ENCODE measurements around the gene LAPTM5. TPM values are rescaled to one million over a fixed set of nuclear protein-coding genes. Genes with fewer than 3 reads are reported as not detected.

The LAPTM5 gene
- total and polyA plus RNA-seq, 3 experiments from 2014 or later = 204 to 589 (median 206) TPM

DNA sequence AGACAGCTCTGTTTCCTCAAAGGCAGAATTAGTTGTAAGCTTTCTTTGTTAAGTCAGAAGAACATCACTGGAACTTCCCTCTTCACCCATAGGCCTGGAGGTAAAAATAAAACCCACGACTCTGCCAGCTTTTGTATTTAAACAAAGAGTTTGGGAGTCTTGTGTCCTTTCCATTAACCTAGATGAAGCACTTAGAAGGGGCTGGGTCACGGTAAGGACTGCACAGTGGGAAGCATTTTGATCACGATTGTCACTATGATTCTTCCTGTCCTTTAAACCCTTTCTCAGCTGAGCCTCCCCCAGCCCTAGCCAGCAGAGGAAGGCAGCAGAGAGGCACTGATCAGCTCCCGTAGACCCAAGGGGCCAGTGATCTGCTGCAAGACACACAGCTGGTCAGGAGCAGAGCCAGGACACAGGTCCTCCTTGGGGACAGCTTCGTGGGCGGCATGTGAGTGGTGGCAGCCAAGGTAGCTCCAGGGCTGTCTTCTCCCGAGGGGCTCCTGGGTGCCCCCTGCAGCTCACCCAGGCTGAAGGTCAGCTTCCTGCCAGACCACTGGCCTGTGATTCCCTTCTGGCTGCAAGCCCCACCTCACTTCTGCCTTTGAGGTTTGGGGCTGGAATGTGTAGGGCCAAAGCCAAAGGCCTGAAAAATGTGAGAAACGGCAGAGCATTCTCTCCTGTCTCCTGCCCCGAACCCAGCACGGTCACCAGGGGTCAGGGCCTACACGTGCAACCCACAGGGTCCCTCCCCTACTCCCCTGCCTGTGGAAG, 4.0 kb upstream of the LAPTM5 start:
- Histone ChIP-seq H3K27ac (ENCODE audit: low read depth, low read length) (peak overlapping the region; percentile 96), H3K27me3 (ENCODE audit: insufficient read depth, low read length, poor library complexity, severe bottlenecking) (no peaks in the 10 kb centered on the region), H3K36me3 (ENCODE audit: insufficient read depth, low read length) (no peaks in the 10 kb centered on the region), H3K4me1 (ENCODE audit: insufficient read depth, low read length) (peaks cover 69% of the 10 kb centered on the region), H3K4me3 (ENCODE audit: low read length) (peak overlapping the region; percentile 61), H3K9me3 (ENCODE audit: low read length) (no peaks in the 10 kb centered on the region)
- POLR2A ChIA-PET = interaction anchor here (1.8 to 11.0 kb wide), 3 partner anchors 16 to 42 kb away, joined by 4 to 189 read pairs (median 13); no protein-coding TSS in a partner anchor
- Mint-ChIP-seq H3K9me3 (no peaks in the 10 kb centered on the region), H3K27ac (peak overlapping the region; percentile 84 to 100 (median 100)), H3K27me3 (peaks cover 0 to under 1% of the 10 kb centered on the region in 2 donors), H3K36me3 (peaks cover 0 to 10% (median 0%) of the 10 kb centered on the region in 3 donors), H3K4me1 (peaks cover 64 to 76% (median 69%) of the 10 kb centered on the region in 3 donors), H3K4me3 (peak overlapping the region in 6 of 7 donors; percentile 84 to 100 (median 99))
- DNase-seq = no peak
- CTCF ChIA-PET = interaction anchor here (1.0 to 8.9 kb wide), 9 partner anchors 11 to 42 kb away, joined by 3 to 67 read pairs (median 9); no protein-coding TSS in a partner anchor

DNA sequence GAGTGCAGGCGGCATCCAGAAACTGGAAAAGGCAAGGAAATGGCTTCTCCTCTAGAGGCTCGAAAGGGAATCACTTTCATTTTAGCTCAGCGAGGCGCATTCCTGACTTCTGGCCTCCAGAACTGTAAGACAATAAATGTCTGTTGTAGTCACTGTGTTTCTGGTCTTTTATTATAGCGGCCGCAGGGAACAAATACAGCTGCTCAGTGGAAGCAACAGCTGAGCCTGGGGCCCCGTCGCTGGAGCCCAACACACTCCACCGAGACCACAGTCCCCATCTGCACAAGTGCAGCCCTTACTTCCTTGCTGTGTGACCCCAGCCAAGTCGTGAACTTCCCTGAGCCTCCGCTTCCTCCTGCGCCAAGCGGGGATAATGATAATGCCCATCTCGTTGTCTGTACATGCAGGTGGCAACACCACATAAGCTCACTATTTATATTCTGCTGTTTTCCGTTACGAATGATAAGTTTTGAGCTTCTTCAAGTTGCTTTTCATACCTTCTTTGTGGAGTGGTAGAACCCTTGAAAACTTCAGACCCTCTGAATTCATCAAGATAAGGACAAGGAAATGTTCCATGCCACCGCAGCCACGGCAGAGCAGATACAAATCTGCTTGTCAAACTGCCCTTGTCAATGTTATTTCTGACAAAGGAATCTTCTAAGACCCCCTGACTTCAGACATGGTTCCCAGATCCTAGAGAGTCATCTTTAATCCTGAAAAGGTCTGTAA, 3.2 kb upstream of the LAPTM5 start:
- DNase-seq = peak in 1 of 5 donors; percentile 31
- Histone ChIP-seq H3K27me3 (ENCODE audit: insufficient read depth, low read length, poor library complexity, severe bottlenecking) (no peaks in the 10 kb centered on the region), H3K4me3 (ENCODE audit: low read length) (peak overlapping the region; percentile 61), H3K27ac (ENCODE audit: low read depth, low read length) (peak overlapping the region; percentile 96), H3K9me3 (ENCODE audit: low read length) (no peaks in the 10 kb centered on the region), H3K36me3 (ENCODE audit: insufficient read depth, low read length) (no peaks in the 10 kb centered on the region), H3K4me1 (ENCODE audit: insufficient read depth, low read length) (peaks cover 61% of the 10 kb centered on the region)
- no peaks in the 10 kb centered on the region for H3K9me3 Mint-ChIP-seq
- peaks cover 0 to 2% of the 10 kb centered on the region in 2 donors for H3K27me3 Mint-ChIP-seq
- H3K36me3 Mint-ChIP-seq = peaks cover 0 to 18% (median 0%) of the 10 kb centered on the region in 3 donors
- H3K4me1 Mint-ChIP-seq = peaks cover 59 to 71% (median 62%) of the 10 kb centered on the region in 3 donors
- peak overlapping the region; percentile 98 to 100 (median 100) for H3K27ac Mint-ChIP-seq
- CTCF ChIA-PET = interaction anchor here (1.2 to 8.9 kb wide), 8 partner anchors 12 to 42 kb away, joined by 3 to 67 read pairs (median 12); no protein-coding TSS in a partner anchor
- H3K4me3 Mint-ChIP-seq = peak overlapping the region; percentile 74 to 100 (median 99)
- POLR2A ChIA-PET = interaction anchor here (1.8 to 11.0 kb wide), 3 partner anchors 15 to 41 kb away, joined by 4 to 189 read pairs (median 13); no protein-coding TSS in a partner anchor

DNA sequence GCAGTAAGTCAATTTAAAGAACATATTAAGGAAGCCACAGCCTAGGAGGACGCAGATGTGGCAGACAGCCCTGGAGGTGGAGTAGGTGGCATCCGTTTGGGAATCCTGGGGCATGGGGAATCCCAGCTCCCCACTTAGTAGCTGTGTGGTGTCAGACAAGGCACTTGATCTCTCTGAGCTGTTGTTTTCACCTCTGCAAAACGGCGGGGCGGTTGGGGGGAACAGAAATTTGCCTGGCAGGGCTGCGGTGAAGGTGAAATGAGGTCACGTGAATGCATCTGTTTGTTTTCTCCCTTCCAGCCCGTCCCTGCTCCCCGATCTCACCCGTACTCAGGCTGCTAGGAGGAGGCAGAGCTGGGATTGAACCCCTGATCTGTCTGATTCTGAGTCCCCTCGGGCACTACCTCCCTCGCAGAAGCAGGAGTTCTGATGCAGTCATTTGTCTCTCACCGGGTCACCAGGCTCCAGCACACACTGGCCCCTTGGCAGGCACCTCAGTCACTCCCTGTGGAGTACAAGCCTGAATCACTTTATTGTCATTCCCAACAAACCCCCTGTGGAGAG, 2.2 kb upstream of the LAPTM5 start:
- H3K27ac ChIP-seq (ENCODE audit: low read depth, low read length) = peak overlapping the region; percentile 96
- H3K4me1 Mint-ChIP-seq = peaks cover 67 to 76% (median 67%) of the 10 kb centered on the region in 3 donors
- H3K27ac Mint-ChIP-seq = peak overlapping the region; percentile 98 to 100 (median 100)
- peak overlapping the region; percentile 74 to 100 (median 99) for H3K4me3 Mint-ChIP-seq
- no peaks in the 10 kb centered on the region for H3K36me3 ChIP-seq (ENCODE audit: insufficient read depth, low read length)
- CTCF ChIA-PET = interaction anchor here (2.1 to 8.9 kb wide), 4 partner anchors 15 to 40 kb away, joined by 15 to 67 read pairs (median 28); no protein-coding TSS in a partner anchor
- DNase-seq = peak; percentile 73 to 87 (median 76)
- H3K36me3 Mint-ChIP-seq = peaks cover 6 to 28% (median 7%) of the 10 kb centered on the region in 3 donors
- no peaks in the 10 kb centered on the region for H3K27me3 ChIP-seq (ENCODE audit: insufficient read depth, low read length, poor library complexity, severe bottlenecking)
- no peaks in the 10 kb centered on the region for H3K9me3 Mint-ChIP-seq
- H3K4me1 ChIP-seq (ENCODE audit: insufficient read depth, low read length) = peaks cover 64% of the 10 kb centered on the region
- peaks cover 0 to 2% of the 10 kb centered on the region in 2 donors for H3K27me3 Mint-ChIP-seq
- POLR2A ChIA-PET = interaction anchor here (0.7 to 11.0 kb wide), 5 partner anchors 10 to 40 kb away, joined by 3 to 189 read pairs (median 4); no protein-coding TSS in a partner anchor
- H3K4me3 ChIP-seq (ENCODE audit: low read length) = peak overlapping the region; percentile 61
- H3K9me3 ChIP-seq (ENCODE audit: low read length) = no peaks in the 10 kb centered on the region

DNA sequence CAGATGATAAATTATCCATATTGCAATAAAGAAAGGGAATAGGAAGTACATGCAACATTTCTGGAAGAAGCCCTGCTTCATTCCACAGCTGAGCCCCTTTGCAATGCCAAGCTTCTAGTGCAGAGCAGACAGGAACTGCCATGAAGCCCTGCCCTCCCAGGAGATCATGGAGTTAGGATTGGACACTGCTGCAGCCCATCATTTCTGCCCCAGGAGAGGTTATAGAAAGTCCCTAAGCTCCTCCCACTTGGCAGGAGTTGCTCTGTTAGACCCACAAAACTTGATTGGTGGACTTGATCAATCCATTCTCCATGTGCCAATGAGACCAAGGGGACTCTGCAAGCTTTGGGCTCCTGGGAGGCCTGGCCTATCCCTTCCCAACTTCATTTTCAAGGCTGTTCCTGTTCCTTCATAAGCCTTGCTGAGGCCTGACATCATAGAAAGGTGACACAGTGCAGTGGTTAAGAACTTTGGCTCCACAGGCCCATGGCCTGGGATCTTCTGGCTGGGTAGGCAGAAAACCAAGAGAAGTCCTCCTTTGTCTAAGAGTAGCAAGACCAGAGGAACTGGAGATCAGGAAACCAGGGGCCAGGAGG, 1.3 kb upstream of the LAPTM5 start:
- no peaks in the 10 kb centered on the region for H3K36me3 ChIP-seq (ENCODE audit: insufficient read depth, low read length)
- CTCF ChIA-PET = interaction anchor here (0.8 to 11.3 kb wide), 6 partner anchors 10 to 39 kb away, joined by 3 to 76 read pairs (median 6); no protein-coding TSS in a partner anchor
- Mint-ChIP-seq H3K27me3 (peaks cover 0 to 2% of the 10 kb centered on the region in 2 donors), H3K27ac (peak overlapping the region; percentile 97 to 100 (median 100)), H3K4me3 (peak overlapping the region; percentile 96 to 100 (median 99)), H3K36me3 (peaks cover 6 to 34% (median 7%) of the 10 kb centered on the region in 3 donors), H3K9me3 (no peaks in the 10 kb centered on the region), H3K4me1 (peaks cover 76 to 86% (median 77%) of the 10 kb centered on the region in 3 donors)
- DNase-seq = no peak
- no peaks in the 10 kb centered on the region for H3K27me3 ChIP-seq (ENCODE audit: insufficient read depth, low read length, poor library complexity, severe bottlenecking)
- H3K4me3 ChIP-seq (ENCODE audit: low read length) = peak overlapping the region; percentile 61
- peak overlapping the region; percentile 96 for H3K27ac ChIP-seq (ENCODE audit: low read depth, low read length)
- H3K4me1 ChIP-seq (ENCODE audit: insufficient read depth, low read length) = peaks cover 73% of the 10 kb centered on the region
- POLR2A ChIA-PET = interaction anchor here (1.2 to 11.0 kb wide), 4 partner anchors 13 to 40 kb away, joined by 4 to 189 read pairs (median 19); no protein-coding TSS in a partner anchor
- no peaks in the 10 kb centered on the region for H3K9me3 ChIP-seq (ENCODE audit: low read length)

DNA sequence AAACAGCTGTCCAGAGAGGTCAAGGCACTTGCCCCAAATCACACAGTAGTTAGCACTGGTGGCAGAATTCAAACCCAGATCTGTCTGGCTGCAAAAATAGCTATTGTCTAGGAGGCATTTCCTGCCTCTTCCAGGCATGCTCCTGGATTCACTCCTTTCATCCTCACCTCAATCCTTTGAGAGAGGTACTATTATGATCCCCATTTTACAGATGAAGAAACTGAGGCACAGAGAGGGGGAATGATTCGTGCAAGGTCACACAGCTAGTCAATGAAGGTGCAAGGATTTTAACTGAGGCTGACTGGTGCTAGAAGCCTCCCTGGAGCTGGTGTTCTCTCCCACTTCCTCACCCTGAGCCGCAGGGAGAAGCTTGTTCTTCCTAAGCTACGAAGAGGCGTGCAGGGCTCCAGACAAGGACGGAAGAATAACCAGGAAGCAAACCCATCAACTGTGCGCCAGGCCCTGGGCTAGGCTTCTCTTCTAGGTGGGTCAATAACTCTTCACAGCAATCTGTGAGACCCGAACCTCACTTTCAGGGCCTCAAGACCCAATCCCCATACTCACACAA, 631 bp upstream of the LAPTM5 start:
- Histone ChIP-seq H3K27me3 (ENCODE audit: insufficient read depth, low read length, poor library complexity, severe bottlenecking) (no peaks in the 10 kb centered on the region), H3K27ac (ENCODE audit: low read depth, low read length) (peak overlapping the region; percentile 96)
- CTCF ChIA-PET = interaction anchor here (0.6 to 11.3 kb wide), 12 partner anchors 8 to 44 kb away, joined by 3 to 76 read pairs (median 6); no protein-coding TSS in a partner anchor

DNA sequence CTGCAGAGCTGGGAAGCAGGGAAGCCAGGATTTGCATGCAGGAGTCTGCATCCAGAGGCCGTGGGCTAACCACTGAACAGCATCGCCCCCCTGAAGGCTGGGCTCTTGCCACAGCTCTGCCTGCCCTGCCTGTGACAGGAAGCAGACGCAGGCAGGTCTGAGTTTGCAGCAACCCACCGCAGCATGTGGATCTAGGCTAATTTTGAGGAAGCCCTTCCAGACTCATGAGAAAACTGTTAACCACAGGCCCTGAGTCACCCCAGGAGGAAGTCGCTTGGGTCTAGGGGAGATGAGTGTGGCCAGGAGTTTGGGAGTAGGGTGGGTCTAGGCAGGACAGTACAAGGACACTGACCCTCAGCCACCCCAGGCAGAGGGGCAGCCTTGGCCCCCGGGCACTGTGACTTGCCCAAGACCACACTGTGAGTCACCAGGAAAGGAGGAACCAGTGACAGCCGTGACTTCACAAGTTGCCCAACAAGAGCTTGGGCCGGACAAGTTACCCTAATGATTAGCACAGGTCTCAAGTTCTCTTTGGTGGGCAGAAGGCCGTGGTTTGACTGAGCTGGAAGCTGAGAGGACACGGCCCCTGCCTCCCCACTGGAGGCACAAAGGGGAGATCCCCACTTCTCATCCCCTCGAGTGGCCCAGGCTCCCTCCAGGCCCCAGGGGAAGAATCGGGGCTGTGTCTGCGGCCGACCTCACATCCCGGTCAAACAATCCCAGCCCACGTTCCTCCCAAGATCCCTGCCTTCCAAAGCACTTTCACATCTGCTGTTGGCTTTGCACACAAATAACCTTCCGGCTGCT, 826 bp downstream of the LAPTM5 start:
- Mint-ChIP-seq H3K27me3 (peaks cover 0 to 2% of the 10 kb centered on the region in 2 donors), H3K27ac (peak overlapping the region; percentile 98 to 100 (median 100)), H3K9me3 (no peaks in the 10 kb centered on the region), H3K4me3 (peak overlapping the region; percentile 96 to 100 (median 99)), H3K36me3 (peaks cover 6 to 53% (median 10%) of the 10 kb centered on the region in 3 donors), H3K4me1 (peaks cover 84 to 90% (median 86%) of the 10 kb centered on the region in 3 donors)
- no peaks in the 10 kb centered on the region for H3K36me3 ChIP-seq (ENCODE audit: insufficient read depth, low read length)
- H3K27ac ChIP-seq (ENCODE audit: low read depth, low read length) = peak overlapping the region; percentile 96
- no peaks in the 10 kb centered on the region for H3K27me3 ChIP-seq (ENCODE audit: insufficient read depth, low read length, poor library complexity, severe bottlenecking)
- CTCF ChIA-PET = interaction anchor here (0.6 to 11.3 kb wide), 10 partner anchors 8 to 1670 kb away, joined by 3 to 76 read pairs (median 6); no protein-coding TSS in a partner anchor
- H3K4me1 ChIP-seq (ENCODE audit: insufficient read depth, low read length) = peaks cover 75% of the 10 kb centered on the region
- POLR2A ChIA-PET = interaction anchor here (1.0 to 11.0 kb wide), 5 partner anchors 9 to 37 kb away, joined by 3 to 189 read pairs (median 5); no protein-coding TSS in a partner anchor
- peak overlapping the region; percentile 74 for H3K4me3 ChIP-seq (ENCODE audit: low read length)
- H3K9me3 ChIP-seq (ENCODE audit: low read length) = no peaks in the 10 kb centered on the region
- peak; percentile 70 to 90 (median 78) for DNase-seq

More for the DNA sequence above, 631 bp upstream of the LAPTM5 start:
- H3K27ac Mint-ChIP-seq = peak overlapping the region; percentile 97 to 100 (median 100)
- H3K4me1 Mint-ChIP-seq = peaks cover 81 to 90% (median 81%) of the 10 kb centered on the region in 3 donors
- POLR2A ChIA-PET = interaction anchor here (1.2 to 11.0 kb wide), 3 partner anchors 13 to 39 kb away, joined by 4 to 189 read pairs (median 25); no protein-coding TSS in a partner anchor
- Histone ChIP-seq H3K36me3 (ENCODE audit: insufficient read depth, low read length) (no peaks in the 10 kb centered on the region), H3K4me3 (ENCODE audit: low read length) (peak overlapping the region; percentile 74), H3K4me1 (ENCODE audit: insufficient read depth, low read length) (peaks cover 75% of the 10 kb centered on the region), H3K9me3 (ENCODE audit: low read length) (no peaks in the 10 kb centered on the region)
- H3K36me3 Mint-ChIP-seq = peaks cover 6 to 41% (median 10%) of the 10 kb centered on the region in 3 donors
- H3K9me3 Mint-ChIP-seq = no peaks in the 10 kb centered on the region
- no peak for DNase-seq
- peaks cover 0 to 2% of the 10 kb centered on the region in 2 donors for H3K27me3 Mint-ChIP-seq
- peak overlapping the region; percentile 96 to 100 (median 99) for H3K4me3 Mint-ChIP-seq

Data from CD8-positive, alpha-beta memory T cell (primary cell).